ENCODE results near the gene CTNNA2. TPM values are rescaled to one million over a fixed set of nuclear protein-coding genes. Genes with fewer than 3 reads are reported as not detected.
A peak's percentile ranks its signal among the peaks of the same experiment; 100 is the strongest.

CTNNA2 gene

DNA sequence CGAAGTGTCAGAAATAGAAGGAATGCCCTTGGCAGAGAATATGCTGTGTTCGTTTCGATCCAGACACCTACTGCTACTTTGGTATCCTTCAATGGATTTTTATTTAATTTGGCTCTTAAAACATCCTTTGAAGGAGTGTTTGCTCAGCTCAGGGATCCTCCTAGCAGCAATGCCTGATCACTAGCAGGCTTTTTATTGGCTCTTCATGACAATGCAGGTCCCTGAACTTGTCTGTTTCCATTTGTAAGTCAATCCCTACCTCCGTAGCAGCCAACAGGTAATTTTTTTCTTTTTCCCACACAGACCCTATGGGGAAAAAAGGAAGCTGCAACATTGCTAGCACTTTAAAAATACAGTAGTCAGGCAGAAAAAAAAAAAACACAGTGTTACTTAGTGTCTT is 1157.9 kb downstream of the CTNNA2 start:
- no peak for DNase-seq
- 62% methylated on average over 3 of the region's 4 CpGs for WGBS
- no peak overlapping the region for H2AK5ac ChIP-seq (ENCODE audit: low read length, severe bottlenecking)
- H3K14ac ChIP-seq (ENCODE audit: low read length in 2 of 2), result no peak overlapping the region
- H2BK12ac ChIP-seq (ENCODE audit: low read length in 2 of 2), result no peak overlapping the region
- H3K4me2 ChIP-seq (ENCODE audit: low read length, poor library complexity, severe bottlenecking), result no peak overlapping the region
- no peak overlapping the region for H3K18ac ChIP-seq (ENCODE audit: low read depth in 1 of 2, low read length in 2 of 2)
- H2BK15ac ChIP-seq (ENCODE audit: low read depth, poor library complexity, severe bottlenecking), result no peak overlapping the region
- H2BK120ac ChIP-seq (ENCODE audit: low read depth, low read length), result no peak overlapping the region
- no peak overlapping the region for H3K27ac ChIP-seq (ENCODE audit: low read length, poor library complexity, severe bottlenecking)
- no peak overlapping the region for H3K9ac ChIP-seq (ENCODE audit: low read length)
- H2BK5ac ChIP-seq (ENCODE audit: low read depth, low read length, poor library complexity, severe bottlenecking), result no peak overlapping the region
- H2AFZ ChIP-seq (ENCODE audit: low read depth, low read length), result no peak overlapping the region
- no peak overlapping the region for H4K91ac ChIP-seq (ENCODE audit: low read length)
- no peak overlapping the region for H3K4me3 ChIP-seq (ENCODE audit: insufficient read depth in 1 of 2, low read depth in 1 of 2, low read length in 2 of 2)
- H3K79me1 ChIP-seq (replicated peaks; ENCODE audit: low read length, poor library complexity, severe bottlenecking), result no peaks in the 10 kb centered on the region
- no peaks in the 10 kb centered on the region for H3K9me3 ChIP-seq (ENCODE audit: control insufficient read depth, low read length)
- no peaks in the 10 kb centered on the region for H3K27me3 ChIP-seq (ENCODE audit: control insufficient read depth in 1 of 2, insufficient read depth in 1 of 2, low read length in 2 of 2)
- no peak overlapping the region for H3K4ac ChIP-seq (ENCODE audit: low read depth in 1 of 2, low read length in 2 of 2)
- no peak overlapping the region for H4K8ac ChIP-seq (ENCODE audit: low read length)
- no peak overlapping the region for H3K23ac ChIP-seq (ENCODE audit: low read length in 2 of 2)
- H3K36me3 ChIP-seq (ENCODE audit: control insufficient read depth in 1 of 2, insufficient read depth in 2 of 2, low read depth in 1 of 2, low read length in 2 of 2), result no peaks in the 10 kb centered on the region
- H3K4me1 ChIP-seq (ENCODE audit: control insufficient read depth, insufficient read depth, low read depth, low read length), result no peaks in the 10 kb centered on the region

DNA sequence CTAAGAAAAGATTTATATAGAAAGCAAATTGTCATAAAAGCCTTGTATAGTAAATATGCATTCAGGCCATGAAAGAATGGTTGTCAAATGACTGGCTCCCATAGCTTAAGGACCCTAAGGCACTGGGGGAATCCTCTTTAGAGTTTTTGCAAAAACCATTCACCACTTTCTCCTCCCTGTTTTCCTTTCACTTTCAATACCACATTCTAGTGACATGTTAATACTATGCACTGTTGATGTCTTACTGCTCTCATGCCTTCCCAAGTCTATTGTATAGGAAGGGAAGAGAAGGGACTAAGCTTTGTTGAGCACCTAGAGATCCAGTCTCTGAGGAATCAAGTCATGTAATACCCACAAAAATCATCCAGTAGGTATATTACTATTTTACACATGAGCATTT is 1174.7 kb downstream of the CTNNA2 start:
- no peak overlapping the region for H3K4me3 ChIP-seq (ENCODE audit: insufficient read depth in 1 of 2, low read depth in 1 of 2, low read length in 2 of 2)
- no peak overlapping the region for H2AK5ac ChIP-seq (ENCODE audit: low read length, severe bottlenecking)
- no peak overlapping the region for H3K18ac ChIP-seq (ENCODE audit: low read depth in 1 of 2, low read length in 2 of 2)
- no peaks in the 10 kb centered on the region for H3K79me1 ChIP-seq (replicated peaks; ENCODE audit: low read length, poor library complexity, severe bottlenecking)
- H2BK5ac ChIP-seq (ENCODE audit: low read depth, low read length, poor library complexity, severe bottlenecking), result no peak overlapping the region
- H2AFZ ChIP-seq (ENCODE audit: low read depth, low read length), result no peak overlapping the region
- no peak overlapping the region for H3K4ac ChIP-seq (ENCODE audit: low read depth in 1 of 2, low read length in 2 of 2)
- H3K36me3 ChIP-seq (ENCODE audit: control insufficient read depth in 1 of 2, insufficient read depth in 2 of 2, low read depth in 1 of 2, low read length in 2 of 2), result no peaks in the 10 kb centered on the region
- H3K9ac ChIP-seq (ENCODE audit: low read length), result no peak overlapping the region
- H2BK120ac ChIP-seq (ENCODE audit: low read depth, low read length), result no peak overlapping the region
- no peak overlapping the region for H4K91ac ChIP-seq (ENCODE audit: low read length)
- no peak overlapping the region for H3K27ac ChIP-seq (ENCODE audit: low read length, poor library complexity, severe bottlenecking)
- no peak overlapping the region for H2BK15ac ChIP-seq (ENCODE audit: low read depth, poor library complexity, severe bottlenecking)
- no peak overlapping the region for H3K14ac ChIP-seq (ENCODE audit: low read length in 2 of 2)
- H3K23ac ChIP-seq (ENCODE audit: low read length in 2 of 2), result no peak overlapping the region
- H3K4me1 ChIP-seq (ENCODE audit: control insufficient read depth, insufficient read depth, low read depth, low read length), result no peaks in the 10 kb centered on the region
- H3K9me3 ChIP-seq (ENCODE audit: control insufficient read depth, low read length), result no peaks in the 10 kb centered on the region
- H2BK12ac ChIP-seq (ENCODE audit: low read length in 2 of 2), result no peak overlapping the region
- DNase-seq, result peak; percentile 3
- no peak overlapping the region for H3K4me2 ChIP-seq (ENCODE audit: low read length, poor library complexity, severe bottlenecking)
- H4K8ac ChIP-seq (ENCODE audit: low read length), result no peak overlapping the region
- no peaks in the 10 kb centered on the region for H3K27me3 ChIP-seq (ENCODE audit: control insufficient read depth in 1 of 2, insufficient read depth in 1 of 2, low read length in 2 of 2)

DNA sequence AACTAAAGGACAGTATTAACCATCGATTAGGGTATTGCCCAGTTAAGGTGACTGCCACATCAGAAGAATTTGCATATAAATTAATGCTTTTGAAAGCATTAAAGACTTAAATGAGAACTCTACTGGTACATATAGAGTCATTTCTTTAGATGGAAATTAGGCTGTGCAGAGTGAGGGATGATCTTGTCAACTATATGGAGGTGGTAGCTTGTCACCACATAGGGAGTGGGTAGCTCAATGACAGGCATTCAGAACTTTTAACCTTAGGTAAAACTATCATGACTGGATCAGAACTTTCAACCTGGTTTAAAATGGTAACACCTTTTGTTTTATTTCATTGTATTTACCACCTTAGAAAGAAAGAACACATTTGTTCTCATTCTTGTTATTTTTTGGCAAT is 1176.3 kb downstream of the CTNNA2 start:
- no peak overlapping the region for H2BK120ac ChIP-seq (ENCODE audit: low read depth, low read length)
- no peak overlapping the region for H2AFZ ChIP-seq (ENCODE audit: low read depth, low read length)
- H3K9ac ChIP-seq (ENCODE audit: low read length), result no peak overlapping the region
- H2BK12ac ChIP-seq (ENCODE audit: low read length in 2 of 2), result no peak overlapping the region
- H3K4me2 ChIP-seq (ENCODE audit: low read length, poor library complexity, severe bottlenecking), result no peak overlapping the region
- no peak overlapping the region for H3K14ac ChIP-seq (ENCODE audit: low read length in 2 of 2)
- H3K4me3 ChIP-seq (ENCODE audit: insufficient read depth in 1 of 2, low read depth in 1 of 2, low read length in 2 of 2), result no peak overlapping the region
- no peak overlapping the region for H4K8ac ChIP-seq (ENCODE audit: low read length)
- H3K9me3 ChIP-seq (ENCODE audit: control insufficient read depth, low read length), result no peaks in the 10 kb centered on the region
- WGBS, result no CpG with 5 or more reads among the region's 1 CpG
- no peak overlapping the region for H3K23ac ChIP-seq (ENCODE audit: low read length in 2 of 2)
- DNase-seq, result no peak
- H3K27me3 ChIP-seq (ENCODE audit: control insufficient read depth in 1 of 2, insufficient read depth in 1 of 2, low read length in 2 of 2), result no peaks in the 10 kb centered on the region
- no peak overlapping the region for H2BK15ac ChIP-seq (ENCODE audit: low read depth, poor library complexity, severe bottlenecking)
- no peak overlapping the region for H2BK5ac ChIP-seq (ENCODE audit: low read depth, low read length, poor library complexity, severe bottlenecking)
- H3K27ac ChIP-seq (ENCODE audit: low read length, poor library complexity, severe bottlenecking), result no peak overlapping the region
- H4K91ac ChIP-seq (ENCODE audit: low read length), result no peak overlapping the region
- H3K4me1 ChIP-seq (ENCODE audit: control insufficient read depth, insufficient read depth, low read depth, low read length), result no peaks in the 10 kb centered on the region
- no peaks in the 10 kb centered on the region for H3K79me1 ChIP-seq (replicated peaks; ENCODE audit: low read length, poor library complexity, severe bottlenecking)
- H3K18ac ChIP-seq (ENCODE audit: low read depth in 1 of 2, low read length in 2 of 2), result no peak overlapping the region
- no peaks in the 10 kb centered on the region for H3K36me3 ChIP-seq (ENCODE audit: control insufficient read depth in 1 of 2, insufficient read depth in 2 of 2, low read depth in 1 of 2, low read length in 2 of 2)
- H3K4ac ChIP-seq (ENCODE audit: low read depth in 1 of 2, low read length in 2 of 2), result no peak overlapping the region
- H2AK5ac ChIP-seq (ENCODE audit: low read length, severe bottlenecking), result no peak overlapping the region

Small RNAs within 50 kb of the gene (small RNA-seq; reads per million reads assigned to genes)
- gene MIR4264 (ENCODE audit: low read depth), result not detected
- not detected for gene MIR8080 (ENCODE audit: low read depth)
- not detected for gene RNU6-561P (ENCODE audit: low read depth)
